Activated T-cell treated with anti-CD3 and anti-CD28 coated beads, Interleukin-2, amount 50 U/mL, for 24 hours (primary cell): ENCODE measurements around the gene FHL1.

ENCODE experiments used
- DNase-seq: peaks from one replicate; pipeline ENCODE4 v3.0.0-alpha.2; 2020
- H3K27ac Mint-ChIP-seq: 2 replicates; pipeline ENCODE4 v1.8.0; 2020; ENCODE audit warnings: mild to moderate bottlenecking, mixed read lengths
- H3K27me3 Mint-ChIP-seq: 2 replicates; pipeline ENCODE4 v1.8.0; 2020; ENCODE audit warnings: mixed read lengths
- H3K36me3 Mint-ChIP-seq: 2 replicates; pipeline ENCODE4 v1.8.0; 2020; ENCODE audit warnings: low read depth, mixed read lengths
- H3K4me1 Mint-ChIP-seq: 2 replicates; pipeline ENCODE4 v1.8.0; 2020; ENCODE audit warnings: low read depth, mixed read lengths
- H3K4me3 Mint-ChIP-seq: 2 replicates; pipeline ENCODE4 v1.8.0; 2020; ENCODE audit warnings: mild to moderate bottlenecking, moderate library complexity, mixed read lengths
- H3K9me3 Mint-ChIP-seq: 2 replicates; pipeline ENCODE4 v1.8.0; 2020; ENCODE audit warnings: mixed read lengths

FHL1 gene

GRCh38 chrX:136202889-136203288 lies 55.6 kb downstream of the FHL1 start:
- Mint-ChIP-seq H3K27ac (peak overlapping the region; percentile 72), H3K36me3 (peaks cover 1% of the 10 kb centered on the region), H3K4me3 (no peak overlapping the region), H3K9me3 (no peaks in the 10 kb centered on the region), H3K27me3 (peaks cover 31% of the 10 kb centered on the region), H3K4me1 (peaks cover 31% of the 10 kb centered on the region)
- no peak for DNase-seq

GRCh38 chrX:136203438-136203837 lies 56.1 kb downstream of the FHL1 start:
- H3K36me3 Mint-ChIP-seq = peaks cover 2% of the 10 kb centered on the region
- H3K27me3 Mint-ChIP-seq = peaks cover 29% of the 10 kb centered on the region
- peaks cover 31% of the 10 kb centered on the region for H3K4me1 Mint-ChIP-seq
- no peak overlapping the region for H3K4me3 Mint-ChIP-seq
- no peak for DNase-seq
- H3K27ac Mint-ChIP-seq = peak overlapping the region; percentile 72
- H3K9me3 Mint-ChIP-seq = no peaks in the 10 kb centered on the region

DNA sequence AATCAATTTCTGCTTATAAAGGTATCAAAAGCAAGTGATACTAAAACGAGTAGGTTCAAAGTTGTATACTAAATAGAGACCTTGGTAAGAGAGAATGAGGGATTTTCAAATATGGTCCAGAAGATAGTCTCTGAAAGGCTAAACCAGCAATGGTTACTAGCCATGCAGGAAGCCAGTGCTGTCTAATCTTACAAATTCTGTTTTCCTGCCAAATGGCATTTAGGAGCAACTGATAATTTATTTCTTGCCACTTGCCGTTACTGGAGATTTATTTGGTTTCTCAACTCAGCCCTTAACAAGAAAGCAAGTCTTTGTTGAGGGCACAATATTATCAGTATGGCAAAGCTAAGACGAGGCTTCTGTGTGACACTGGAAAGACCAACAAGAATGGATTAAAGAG lies 56.6 kb downstream of the FHL1 start:
- H3K4me3 Mint-ChIP-seq = no peak overlapping the region
- peaks cover 4% of the 10 kb centered on the region for H3K36me3 Mint-ChIP-seq
- H3K4me1 Mint-ChIP-seq = peaks cover 31% of the 10 kb centered on the region
- no peaks in the 10 kb centered on the region for H3K9me3 Mint-ChIP-seq
- H3K27me3 Mint-ChIP-seq = peaks cover 24% of the 10 kb centered on the region
- no peak overlapping the region for H3K27ac Mint-ChIP-seq
- DNase-seq = no peak

DNA sequence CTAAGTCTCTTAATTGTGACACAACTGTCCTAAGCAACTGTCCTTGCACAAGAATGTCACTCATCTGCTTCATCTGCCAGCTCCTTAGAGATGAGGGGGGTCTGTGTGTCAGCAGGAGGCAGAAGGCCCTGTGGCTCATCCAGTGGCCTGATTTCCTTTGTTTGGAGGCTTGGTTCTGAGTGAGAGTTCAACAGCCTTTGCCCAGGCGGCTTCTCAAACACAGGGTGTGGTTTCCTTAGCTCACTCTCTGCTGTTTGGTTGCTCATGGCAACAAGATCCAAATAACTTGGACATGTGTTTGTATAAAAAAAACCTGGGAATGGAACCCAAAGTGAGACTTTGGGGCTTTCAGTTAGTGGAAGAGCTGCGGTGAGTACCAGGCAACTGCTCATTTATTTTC lies 57.2 kb downstream of the FHL1 start:
- no peak for DNase-seq
- Mint-ChIP-seq H3K4me3 (no peak overlapping the region), H3K27ac (no peak overlapping the region), H3K36me3 (peaks cover 7% of the 10 kb centered on the region), H3K9me3 (no peaks in the 10 kb centered on the region), H3K27me3 (peaks cover 26% of the 10 kb centered on the region), H3K4me1 (peaks cover 31% of the 10 kb centered on the region)

DNA sequence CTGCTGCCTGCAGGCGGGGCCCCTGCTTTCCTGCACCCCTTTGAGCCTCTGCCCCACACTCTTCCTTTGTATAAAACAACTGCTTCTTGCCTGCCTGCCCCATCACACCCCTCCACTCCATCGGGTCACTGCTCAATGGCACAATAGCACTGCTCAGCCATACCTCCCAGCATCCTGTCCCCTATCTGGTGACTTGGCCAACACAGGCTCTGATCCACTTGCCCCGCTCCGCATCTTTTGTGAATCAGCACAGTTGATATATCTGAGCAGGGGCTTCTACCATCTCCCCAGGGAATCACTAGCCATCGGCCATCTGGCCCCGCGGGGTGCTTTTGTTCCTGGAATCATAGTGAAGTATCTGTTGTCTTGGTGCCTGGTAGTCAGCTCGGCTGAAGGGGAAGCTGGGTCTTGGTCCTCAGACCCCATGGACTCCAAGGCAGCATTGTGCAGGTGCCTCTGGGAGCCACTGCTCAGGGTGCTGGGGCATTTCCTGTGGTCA lies 58.6 kb downstream of the FHL1 start:
- peaks cover 10% of the 10 kb centered on the region for H3K36me3 Mint-ChIP-seq
- peaks cover 22% of the 10 kb centered on the region for H3K27me3 Mint-ChIP-seq
- DNase-seq = no peak
- peaks cover 29% of the 10 kb centered on the region for H3K4me1 Mint-ChIP-seq
- no peaks in the 10 kb centered on the region for H3K9me3 Mint-ChIP-seq
- H3K27ac Mint-ChIP-seq = no peak overlapping the region
- H3K4me3 Mint-ChIP-seq = no peak overlapping the region

DNA sequence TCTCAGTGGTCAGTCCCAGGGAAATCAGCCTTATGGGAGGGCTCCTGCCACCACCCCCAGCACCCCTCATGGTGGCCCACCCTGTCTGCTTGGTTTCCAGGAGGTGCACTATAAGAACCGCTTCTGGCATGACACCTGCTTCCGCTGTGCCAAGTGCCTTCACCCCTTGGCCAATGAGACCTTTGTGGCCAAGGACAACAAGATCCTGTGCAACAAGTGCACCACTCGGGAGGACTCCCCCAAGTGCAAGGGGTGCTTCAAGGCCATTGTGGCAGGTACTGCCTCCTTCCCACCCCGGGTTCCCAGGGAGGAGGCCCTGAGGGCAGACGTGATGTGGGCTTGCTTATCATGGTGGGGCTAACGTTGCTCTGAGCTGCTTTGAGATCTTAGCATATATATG lies 59.6 kb downstream of the FHL1 start:
- no peaks in the 10 kb centered on the region for H3K9me3 Mint-ChIP-seq

GRCh38 chrX:136207546-136207945 lies 60.2 kb downstream of the FHL1 start:
- peaks cover 28% of the 10 kb centered on the region for H3K4me1 Mint-ChIP-seq
- no peak overlapping the region for H3K4me3 Mint-ChIP-seq
- DNase-seq = no peak
- no peaks in the 10 kb centered on the region for H3K9me3 Mint-ChIP-seq
- peaks cover 12% of the 10 kb centered on the region for H3K36me3 Mint-ChIP-seq
- H3K27ac Mint-ChIP-seq = no peak overlapping the region
- H3K27me3 Mint-ChIP-seq = peaks cover 19% of the 10 kb centered on the region

More for the DNA sequence above, 59.6 kb downstream of the FHL1 start:
- no peak overlapping the region for H3K4me3 Mint-ChIP-seq
- DNase-seq = no peak
- no peak overlapping the region for H3K27ac Mint-ChIP-seq
- H3K4me1 Mint-ChIP-seq = peaks cover 29% of the 10 kb centered on the region
- H3K27me3 Mint-ChIP-seq = peaks cover 16% of the 10 kb centered on the region
- H3K36me3 Mint-ChIP-seq = peaks cover 12% of the 10 kb centered on the region

- peak; percentile 41 for DNase-seq
- H3K27ac Mint-ChIP-seq = no peak overlapping the region
These were observed 61.8 kb downstream of the FHL1 start for GRCh38 chrX:136209016-136209738.

DNA sequence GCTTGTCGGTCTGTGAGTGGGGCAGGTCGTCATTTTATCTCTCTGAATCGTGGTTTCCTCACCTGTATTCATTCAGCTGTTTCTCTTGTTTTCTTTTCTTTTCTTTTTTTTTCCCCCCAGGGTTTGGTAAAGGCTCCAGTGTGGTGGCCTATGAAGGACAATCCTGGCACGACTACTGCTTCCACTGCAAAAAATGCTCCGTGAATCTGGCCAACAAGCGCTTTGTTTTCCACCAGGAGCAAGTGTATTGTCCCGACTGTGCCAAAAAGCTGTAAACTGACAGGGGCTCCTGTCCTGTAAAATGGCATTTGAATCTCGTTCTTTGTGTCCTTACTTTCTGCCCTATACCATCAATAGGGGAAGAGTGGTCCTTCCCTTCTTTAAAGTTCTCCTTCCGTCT lies 62.4 kb downstream of the FHL1 start:
- H3K27me3 Mint-ChIP-seq = peaks cover 20% of the 10 kb centered on the region
- H3K36me3 Mint-ChIP-seq = peaks cover 22% of the 10 kb centered on the region
- H3K27ac Mint-ChIP-seq = no peak overlapping the region

More at GRCh38 chrX:136209016-136209738, 61.8 kb downstream of the FHL1 start:
- Mint-ChIP-seq H3K9me3 (no peaks in the 10 kb centered on the region), H3K4me1 (peaks cover 12% of the 10 kb centered on the region), H3K27me3 (peaks cover 14% of the 10 kb centered on the region), H3K4me3 (no peak overlapping the region), H3K36me3 (peaks cover 16% of the 10 kb centered on the region)

GRCh38 chrX:136210243-136210642 lies 62.9 kb downstream of the FHL1 start:
- no peak overlapping the region for H3K4me3 Mint-ChIP-seq
- no peak overlapping the region for H3K27ac Mint-ChIP-seq
- DNase-seq = no peak

More for the DNA sequence above, 62.4 kb downstream of the FHL1 start:
- no peaks in the 10 kb centered on the region for H3K9me3 Mint-ChIP-seq
- no peak overlapping the region for H3K4me3 Mint-ChIP-seq
- peaks cover 6% of the 10 kb centered on the region for H3K4me1 Mint-ChIP-seq
- no peak for DNase-seq

GRCh38 chrX:136210806-136211205 lies 63.5 kb downstream of the FHL1 start:
- Mint-ChIP-seq H3K4me3 (no peak overlapping the region), H3K4me1 (peaks cover 2% of the 10 kb centered on the region), H3K9me3 (no peaks in the 10 kb centered on the region), H3K27me3 (peaks cover 25% of the 10 kb centered on the region), H3K36me3 (peaks cover 26% of the 10 kb centered on the region), H3K27ac (no peak overlapping the region)
- DNase-seq = no peak

More at GRCh38 chrX:136210243-136210642, 62.9 kb downstream of the FHL1 start:
- Mint-ChIP-seq H3K4me1 (peaks cover 2% of the 10 kb centered on the region), H3K36me3 (peaks cover 25% of the 10 kb centered on the region), H3K9me3 (no peaks in the 10 kb centered on the region), H3K27me3 (peaks cover 25% of the 10 kb centered on the region)

DNA sequence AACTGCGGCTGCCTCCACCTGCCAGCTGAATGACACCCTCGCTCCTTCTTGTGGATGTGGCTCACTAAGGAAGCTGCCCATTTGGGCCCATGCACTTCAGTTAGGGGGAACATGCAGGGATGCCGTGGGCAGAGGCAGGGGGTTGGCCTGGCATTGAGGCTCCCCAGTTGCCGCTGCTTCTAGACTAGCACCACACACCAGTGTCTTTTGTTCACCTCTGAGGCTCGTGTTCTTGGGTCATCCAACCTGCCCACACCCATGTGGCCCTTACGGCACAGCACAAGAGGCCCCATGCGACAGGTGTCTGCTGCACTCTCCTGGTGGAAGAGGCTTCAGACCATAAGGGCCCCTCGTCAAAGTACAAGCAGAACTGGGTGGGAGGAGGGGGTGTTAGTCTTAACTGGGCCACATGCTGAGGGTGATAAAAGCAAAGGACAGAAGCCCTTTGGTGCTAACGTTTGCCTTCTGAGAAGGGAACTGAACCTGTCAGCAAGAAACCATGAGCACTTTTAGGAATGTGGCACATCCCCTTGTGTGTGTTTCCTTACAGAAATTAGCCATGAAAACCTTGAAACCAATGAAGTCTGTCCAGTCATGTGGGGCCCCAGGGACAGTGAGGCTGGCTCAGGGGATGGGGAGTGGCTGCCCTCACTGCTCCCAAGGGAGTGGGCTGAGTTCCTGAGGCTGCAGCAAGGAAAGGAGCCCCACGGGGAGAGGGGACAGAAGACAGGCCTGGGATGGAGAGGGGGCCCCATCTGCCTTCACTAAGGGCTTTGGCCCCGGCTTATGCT lies 64.6 kb downstream of the FHL1 start:
- Mint-ChIP-seq H3K4me1 (no peaks in the 10 kb centered on the region), H3K36me3 (peaks cover 28% of the 10 kb centered on the region), H3K9me3 (no peaks in the 10 kb centered on the region), H3K27me3 (peaks cover 20% of the 10 kb centered on the region), H3K27ac (no peak overlapping the region), H3K4me3 (no peak overlapping the region)
- no peak for DNase-seq

DNA sequence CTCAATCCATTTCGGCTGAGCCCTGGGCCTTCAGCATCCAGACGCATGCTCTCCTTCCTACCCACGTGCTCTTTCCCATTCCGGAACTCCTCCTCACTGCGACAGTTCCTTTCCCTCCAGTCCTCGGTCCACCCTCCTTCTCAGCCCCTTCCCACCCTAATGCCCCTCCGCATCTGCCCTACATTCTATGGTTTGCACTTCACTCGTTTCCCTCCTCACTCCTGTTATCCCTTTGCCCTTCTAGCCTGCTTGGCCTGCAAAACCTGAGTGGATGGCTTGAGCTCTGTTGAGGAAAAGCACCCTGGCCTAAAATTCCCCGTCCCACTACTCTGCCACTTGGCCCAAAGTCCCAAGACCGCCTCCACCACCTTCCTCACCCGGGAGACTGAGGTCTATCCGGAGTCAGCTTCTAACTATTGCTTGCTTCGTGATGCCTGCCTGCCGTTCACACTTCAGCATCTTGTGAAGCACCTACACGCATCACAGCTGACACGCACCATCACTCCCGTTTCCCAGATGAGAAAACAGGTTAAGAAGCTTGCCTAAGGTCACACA lies 65.3 kb downstream of the FHL1 start:
- H3K27ac Mint-ChIP-seq = no peak overlapping the region
- no peak for DNase-seq
- H3K4me3 Mint-ChIP-seq = no peak overlapping the region
- H3K27me3 Mint-ChIP-seq = peaks cover 20% of the 10 kb centered on the region
- no peaks in the 10 kb centered on the region for H3K9me3 Mint-ChIP-seq
- H3K4me1 Mint-ChIP-seq = no peaks in the 10 kb centered on the region
- peaks cover 35% of the 10 kb centered on the region for H3K36me3 Mint-ChIP-seq

- H3K4me3 Mint-ChIP-seq = no peak overlapping the region
- H3K27ac Mint-ChIP-seq = no peak overlapping the region
- H3K4me1 Mint-ChIP-seq = no peaks in the 10 kb centered on the region
- H3K27me3 Mint-ChIP-seq = peaks cover 18% of the 10 kb centered on the region
- no peaks in the 10 kb centered on the region for H3K9me3 Mint-ChIP-seq
- H3K36me3 Mint-ChIP-seq = peaks cover 45% of the 10 kb centered on the region
- no peak for DNase-seq
These were observed 67.2 kb downstream of the FHL1 start for GRCh38 chrX:136214551-136214950.
